GM20000 (cell line): ENCODE results near the gene CLCN7.

Experiments used
- DNase-seq: peaks from one replicate; pipeline ENCODE4 v3.0.0; 2012; ENCODE audit warnings: low spot score
- CTCF ChIP-seq: IDR thresholded peaks from 2 replicates; pipeline ENCODE4 v1.5.1; 2012; ENCODE audit warnings: mild to moderate bottlenecking, control low read depth; ENCODE audit errors: extremely low read depth, missing control alignments

CLCN7 gene

GRCh38 chr16:1429012-1429411 is 45.8 kb downstream of the CLCN7 start:
- DNase-seq: no peak
- no peak for TF ChIP-seq CTCF

GRCh38 chr16:1428511-1428910 is 46.3 kb downstream of the CLCN7 start:
- TF ChIP-seq CTCF: no peak
- DNase-seq: no peak

GRCh38 chr16:1427473-1428461 is 47.1 kb downstream of the CLCN7 start:
- TF ChIP-seq CTCF: no peak

GRCh38 chr16:1426734-1427471 is 47.9 kb downstream of the CLCN7 start:
- TF ChIP-seq CTCF: no peak
- DNase-seq: no peak

More at GRCh38 chr16:1427473-1428461, 47.1 kb downstream of the CLCN7 start:
- DNase-seq: no peak

GRCh38 chr16:1425616-1426370 is 49.0 kb downstream of the CLCN7 start:
- DNase-seq: no peak
- no peak for TF ChIP-seq CTCF

GRCh38 chr16:1424028-1424427 is 50.8 kb downstream of the CLCN7 start:
- no peak for TF ChIP-seq CTCF
- DNase-seq: no peak

- DNase-seq: no peak
- TF ChIP-seq CTCF: no peak
Observed at GRCh38 chr16:1422076-1422475, 52.8 kb downstream of the CLCN7 start.
